GM06990 (cell line): ENCODE measurements around the gene YOD1.

Source experiments
- DNase-seq: peaks from one replicate; pipeline ENCODE4 v3.0.0-alpha.2; 2011; ENCODE audit not compliant: insufficient read length; ENCODE audit errors: extremely low read depth
- H3K27me3 ChIP-seq: replicated peaks from 2 replicates; pipeline ENCODE4 v1.6.0; 2011; ENCODE audit warnings: low read length; ENCODE audit not compliant: control insufficient read depth, insufficient read depth
- H3K36me3 ChIP-seq: 2 replicates; pipeline ENCODE4 v1.5.1; 2011; ENCODE audit warnings: low read length; ENCODE audit not compliant: control insufficient read depth, insufficient read depth
- H3K4me3 ChIP-seq: replicated peaks from 2 replicates; pipeline ENCODE4 v1.5.1; 2011; ENCODE audit warnings: low read depth, mild to moderate bottlenecking, control low read depth, low read length
- TF ChIP-seq, protein P1 (sequence below): IDR thresholded peaks from 2 replicates; pipeline ENCODE4 v1.5.1; 2011; ENCODE audit warnings: low read length, control low read depth, mild to moderate bottlenecking, inconsistent platforms; ENCODE audit not compliant: insufficient read depth, poor library complexity, severe bottlenecking

Gene YOD1

DNA sequence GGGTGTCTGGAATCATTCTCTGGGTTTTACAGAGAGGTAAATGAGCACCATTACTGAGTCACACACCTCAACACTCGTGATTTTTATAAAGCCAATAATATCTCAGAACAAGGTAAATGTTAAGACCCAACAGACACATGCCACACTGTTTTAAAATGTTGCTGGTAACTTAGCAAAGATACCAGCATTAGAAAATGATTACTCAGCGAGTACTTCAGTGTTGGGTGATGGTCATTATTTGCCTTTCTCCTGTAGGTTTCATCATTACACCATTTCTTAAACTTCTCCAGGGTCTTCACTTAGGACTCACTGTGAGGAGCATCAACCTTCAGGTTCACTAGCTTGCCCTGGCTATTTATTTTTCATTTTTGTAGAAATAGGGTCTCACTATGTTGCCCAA is 30.8 kb upstream of the YOD1 start:
- no peak for DNase-seq
- TF ChIP-seq, protein P1, sequence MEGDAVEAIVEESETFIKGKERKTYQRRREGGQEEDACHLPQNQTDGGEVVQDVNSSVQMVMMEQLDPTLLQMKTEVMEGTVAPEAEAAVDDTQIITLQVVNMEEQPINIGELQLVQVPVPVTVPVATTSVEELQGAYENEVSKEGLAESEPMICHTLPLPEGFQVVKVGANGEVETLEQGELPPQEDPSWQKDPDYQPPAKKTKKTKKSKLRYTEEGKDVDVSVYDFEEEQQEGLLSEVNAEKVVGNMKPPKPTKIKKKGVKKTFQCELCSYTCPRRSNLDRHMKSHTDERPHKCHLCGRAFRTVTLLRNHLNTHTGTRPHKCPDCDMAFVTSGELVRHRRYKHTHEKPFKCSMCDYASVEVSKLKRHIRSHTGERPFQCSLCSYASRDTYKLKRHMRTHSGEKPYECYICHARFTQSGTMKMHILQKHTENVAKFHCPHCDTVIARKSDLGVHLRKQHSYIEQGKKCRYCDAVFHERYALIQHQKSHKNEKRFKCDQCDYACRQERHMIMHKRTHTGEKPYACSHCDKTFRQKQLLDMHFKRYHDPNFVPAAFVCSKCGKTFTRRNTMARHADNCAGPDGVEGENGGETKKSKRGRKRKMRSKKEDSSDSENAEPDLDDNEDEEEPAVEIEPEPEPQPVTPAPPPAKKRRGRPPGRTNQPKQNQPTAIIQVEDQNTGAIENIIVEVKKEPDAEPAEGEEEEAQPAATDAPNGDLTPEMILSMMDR: no peak
- Histone ChIP-seq H3K36me3 (no peaks in the 10 kb centered on the region), H3K4me3 (no peak overlapping the region), H3K27me3 (no peaks in the 10 kb centered on the region)

DNA sequence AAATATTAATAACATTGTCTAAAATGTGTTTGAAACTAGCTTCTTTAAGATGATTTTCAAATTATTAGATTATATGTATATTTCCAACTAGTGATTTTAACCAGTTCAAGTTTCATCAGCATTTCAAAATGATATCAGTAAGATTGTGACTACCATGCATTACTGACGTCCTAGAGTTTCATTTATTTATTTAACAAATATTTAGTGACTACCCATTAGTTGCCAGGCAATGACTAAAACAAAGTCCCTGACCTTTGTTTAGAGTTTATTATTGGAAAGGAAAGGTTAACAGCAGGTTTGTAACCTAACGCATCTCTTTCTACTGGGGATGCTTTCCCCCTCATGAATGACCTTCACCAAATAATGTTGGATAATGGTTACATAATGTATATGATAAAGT is 30.1 kb upstream of the YOD1 start:
- no peaks in the 10 kb centered on the region for H3K36me3 ChIP-seq
- H3K27me3 ChIP-seq: no peaks in the 10 kb centered on the region
- no peak for DNase-seq
- no peak overlapping the region for H3K4me3 ChIP-seq
- TF ChIP-seq, protein P1: no peak

DNA sequence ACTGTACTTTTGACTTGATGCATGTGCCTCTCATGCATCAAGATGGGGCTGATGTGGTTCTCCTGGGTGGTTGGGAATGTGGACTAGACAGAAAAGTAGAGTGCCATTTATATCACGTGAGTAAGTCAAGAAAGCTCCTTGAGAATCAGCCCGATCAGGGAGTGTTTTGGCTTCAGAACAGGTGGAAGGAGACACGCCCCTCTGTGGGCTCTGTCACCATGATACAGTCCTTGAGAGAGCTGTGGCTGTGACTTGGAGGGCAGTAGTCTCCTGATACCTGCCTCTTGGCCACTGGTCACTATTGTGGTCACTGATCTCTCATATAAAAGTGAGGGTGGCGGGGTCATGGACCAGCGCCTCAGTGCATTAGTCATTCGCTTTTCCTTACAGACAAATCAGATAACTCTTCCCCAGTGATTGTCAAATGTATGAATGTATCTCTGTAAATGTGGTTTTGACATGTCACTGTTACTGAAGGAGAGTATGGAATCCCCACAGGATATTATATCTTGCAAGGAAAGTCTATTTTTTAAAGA is 28.8 kb upstream of the YOD1 start:
- TF ChIP-seq, protein P1: no peak
- Histone ChIP-seq H3K36me3 (no peaks in the 10 kb centered on the region), H3K27me3 (no peaks in the 10 kb centered on the region), H3K4me3 (no peak overlapping the region)
- DNase-seq: no peak

DNA sequence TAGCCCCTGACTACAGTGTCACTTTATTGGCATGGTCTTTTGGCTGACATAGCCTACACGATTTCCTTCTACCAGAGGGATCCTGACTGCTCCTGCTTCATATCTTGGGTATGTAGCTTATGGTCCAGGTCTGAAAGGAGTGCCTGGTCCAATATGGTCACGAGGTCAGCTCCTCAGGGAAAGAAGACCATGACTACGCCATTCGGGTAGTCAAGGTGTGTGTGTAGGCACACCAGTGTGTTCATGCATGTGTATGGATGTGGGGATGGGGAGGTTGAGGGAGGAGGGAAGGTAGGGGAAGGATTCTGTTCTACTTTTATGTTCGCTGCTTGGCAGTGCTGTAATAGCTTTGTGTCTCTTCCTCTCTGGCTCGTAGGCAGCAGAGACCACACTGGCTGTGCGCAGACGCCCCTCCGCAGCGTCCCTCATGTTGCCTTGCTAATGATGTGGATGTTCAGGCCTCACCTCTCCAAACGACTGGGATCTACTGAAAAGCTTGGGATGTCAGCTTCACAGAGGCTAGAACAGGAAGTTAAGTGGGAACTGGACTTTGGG is 27.6 kb upstream of the YOD1 start:
- no peak for DNase-seq
- Histone ChIP-seq H3K4me3 (no peak overlapping the region), H3K27me3 (no peaks in the 10 kb centered on the region), H3K36me3 (no peaks in the 10 kb centered on the region)
- TF ChIP-seq, protein P1: no peak

DNA sequence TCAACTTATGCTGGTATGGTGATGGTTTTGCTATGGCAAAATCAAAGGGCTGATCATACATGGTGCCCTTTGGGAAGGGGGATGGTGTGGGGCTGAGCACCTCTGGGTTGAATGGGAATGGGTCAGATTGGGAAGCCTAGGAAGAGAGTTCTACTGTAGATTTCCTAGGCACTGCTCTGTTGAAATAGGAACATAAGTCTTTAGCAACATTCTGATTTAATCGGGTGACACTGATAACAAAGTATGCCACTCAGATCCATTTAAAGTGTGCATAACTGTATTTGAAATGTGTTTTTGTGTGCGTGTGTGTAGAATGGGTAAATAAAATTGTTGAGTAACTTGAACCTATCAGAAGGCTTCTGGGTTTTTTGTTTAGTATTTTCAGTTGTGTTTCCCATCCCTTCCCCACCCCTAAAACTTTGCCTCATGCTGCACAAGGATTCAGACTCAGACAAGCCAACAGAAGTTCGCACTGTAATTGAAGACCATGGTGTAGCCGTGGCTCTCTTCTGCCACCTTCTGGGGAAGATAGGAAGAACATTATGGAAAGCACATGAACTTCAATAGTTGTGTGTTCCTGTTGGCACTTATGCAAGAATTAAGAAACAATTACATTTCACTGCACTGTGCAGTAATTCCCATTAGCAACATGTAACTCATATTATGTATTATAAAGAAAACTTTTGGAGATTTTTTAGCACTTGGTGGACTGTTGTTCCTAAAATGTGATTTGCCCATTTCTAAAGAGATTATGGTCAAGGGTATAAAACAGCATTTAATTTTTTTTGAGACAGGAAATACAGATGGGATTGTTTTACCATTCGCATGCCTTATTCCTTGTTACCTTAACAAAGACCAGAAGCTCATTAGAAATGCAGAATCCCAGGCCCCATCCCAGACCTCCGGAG is 26.7 kb upstream of the YOD1 start:
- Histone ChIP-seq H3K36me3 (no peaks in the 10 kb centered on the region), H3K4me3 (no peak overlapping the region), H3K27me3 (no peaks in the 10 kb centered on the region)
- DNase-seq: peak; percentile 41
- TF ChIP-seq, protein P1: peak; percentile 83
